ENCODE measurements around the gene PI4KA.

Gene PI4KA

DNA sequence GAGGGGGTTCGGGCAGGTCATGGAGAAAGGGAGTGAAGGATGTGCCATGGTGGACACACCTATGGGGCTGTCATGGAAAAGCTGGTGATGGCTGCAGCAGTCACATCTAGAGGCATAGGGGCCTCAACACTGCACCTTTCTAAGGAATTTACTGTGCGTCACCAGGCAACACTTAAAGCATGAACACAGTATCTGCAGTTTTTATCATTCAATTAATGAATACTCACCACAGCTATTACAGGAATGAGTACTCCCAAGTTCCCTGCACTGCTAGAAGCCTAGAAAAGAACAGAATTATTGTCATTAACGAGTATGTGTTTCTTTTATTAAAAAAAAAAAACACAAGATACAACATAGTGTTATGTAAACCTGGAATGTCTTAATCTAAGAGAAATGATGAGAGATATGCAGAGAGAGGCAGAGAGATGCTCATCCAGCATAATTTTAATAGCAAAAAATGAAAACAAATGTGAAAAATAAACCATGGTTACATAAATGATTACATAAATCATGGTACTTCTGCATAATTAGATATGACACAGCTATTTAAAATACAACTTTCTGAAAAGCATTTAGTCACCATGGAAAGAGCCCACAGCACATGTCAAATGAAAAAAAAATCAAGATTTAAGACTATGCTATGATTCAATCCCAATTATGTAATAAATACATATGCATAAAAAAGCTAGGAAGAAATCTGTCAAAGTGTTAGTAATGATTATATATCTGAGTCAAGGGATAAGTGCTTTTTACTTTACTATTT is 65.5 kb downstream of the PI4KA start:
- DNase-seq (ENCODE audit: low read depth): no peak

DNA sequence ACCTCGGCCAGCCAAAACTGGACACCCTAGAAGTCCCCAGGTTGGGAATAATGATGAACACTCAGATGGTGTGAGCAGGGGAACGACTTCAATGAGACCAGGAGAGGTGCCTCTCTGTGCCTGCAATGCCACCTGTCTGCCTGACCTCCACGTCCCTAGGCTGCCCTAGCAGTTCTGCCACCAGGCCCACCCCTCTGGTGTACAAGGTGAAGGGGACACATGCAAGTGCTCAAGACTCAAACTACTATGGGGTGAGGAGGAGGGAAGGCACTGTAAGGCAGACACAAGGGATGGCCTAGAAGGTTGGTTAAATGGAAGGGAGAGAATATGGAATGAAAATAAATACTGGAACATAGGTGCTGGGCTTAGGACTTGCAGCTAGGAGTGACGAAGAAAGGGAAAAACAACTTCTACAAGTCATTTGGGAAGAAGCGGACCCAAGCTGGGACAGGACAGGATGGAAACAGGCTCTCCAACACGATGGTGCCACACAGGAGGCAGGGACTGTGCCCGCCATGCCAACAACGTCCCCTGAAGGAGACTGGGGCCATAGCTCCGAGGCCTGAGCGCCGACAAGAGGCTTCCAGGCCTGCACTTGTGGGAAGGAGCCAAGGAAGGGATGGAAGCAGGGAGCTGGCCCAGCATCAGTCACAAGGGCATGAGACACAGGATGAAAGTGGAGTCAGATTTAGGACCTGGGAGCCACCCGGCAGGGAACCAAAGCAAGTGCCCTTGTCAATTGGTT is 66.2 kb downstream of the PI4KA start:
- DNase-seq (ENCODE audit: low read depth): no peak

DNA sequence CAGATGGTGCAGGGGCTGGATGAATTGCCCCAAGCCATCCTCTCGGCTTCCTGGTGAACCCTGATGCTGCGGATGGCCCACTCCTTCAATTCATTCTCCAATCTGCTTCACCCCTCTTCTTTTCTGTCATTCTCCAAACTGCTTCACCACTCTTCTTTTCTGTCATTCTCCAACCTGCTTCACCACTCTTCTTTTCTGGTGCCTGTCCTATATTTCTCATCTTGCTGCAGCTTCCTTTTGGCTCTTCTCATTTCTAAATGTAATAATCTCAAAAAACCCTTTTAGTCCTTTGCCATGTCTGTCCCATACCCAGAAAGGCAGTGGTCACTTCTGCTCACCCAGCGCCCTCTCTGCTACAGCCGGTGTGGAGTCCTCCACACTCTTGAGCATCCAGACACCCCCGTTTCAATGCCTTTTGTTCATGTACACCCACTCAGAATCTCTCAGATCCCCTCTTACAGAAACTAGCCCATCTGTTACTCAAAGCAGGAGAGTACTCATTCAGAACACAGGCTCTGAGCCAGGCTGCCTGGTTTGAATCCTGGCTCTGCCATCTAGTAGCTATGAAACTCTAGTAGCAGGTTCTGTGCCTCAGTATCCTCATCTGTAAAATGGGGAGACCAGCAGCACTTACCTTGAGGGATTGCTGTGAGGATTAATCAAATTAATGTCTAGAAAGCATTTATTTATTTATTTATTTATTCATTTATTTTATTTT is 69.8 kb downstream of the PI4KA start:
- DNase-seq (ENCODE audit: low read depth): no peak

DNA sequence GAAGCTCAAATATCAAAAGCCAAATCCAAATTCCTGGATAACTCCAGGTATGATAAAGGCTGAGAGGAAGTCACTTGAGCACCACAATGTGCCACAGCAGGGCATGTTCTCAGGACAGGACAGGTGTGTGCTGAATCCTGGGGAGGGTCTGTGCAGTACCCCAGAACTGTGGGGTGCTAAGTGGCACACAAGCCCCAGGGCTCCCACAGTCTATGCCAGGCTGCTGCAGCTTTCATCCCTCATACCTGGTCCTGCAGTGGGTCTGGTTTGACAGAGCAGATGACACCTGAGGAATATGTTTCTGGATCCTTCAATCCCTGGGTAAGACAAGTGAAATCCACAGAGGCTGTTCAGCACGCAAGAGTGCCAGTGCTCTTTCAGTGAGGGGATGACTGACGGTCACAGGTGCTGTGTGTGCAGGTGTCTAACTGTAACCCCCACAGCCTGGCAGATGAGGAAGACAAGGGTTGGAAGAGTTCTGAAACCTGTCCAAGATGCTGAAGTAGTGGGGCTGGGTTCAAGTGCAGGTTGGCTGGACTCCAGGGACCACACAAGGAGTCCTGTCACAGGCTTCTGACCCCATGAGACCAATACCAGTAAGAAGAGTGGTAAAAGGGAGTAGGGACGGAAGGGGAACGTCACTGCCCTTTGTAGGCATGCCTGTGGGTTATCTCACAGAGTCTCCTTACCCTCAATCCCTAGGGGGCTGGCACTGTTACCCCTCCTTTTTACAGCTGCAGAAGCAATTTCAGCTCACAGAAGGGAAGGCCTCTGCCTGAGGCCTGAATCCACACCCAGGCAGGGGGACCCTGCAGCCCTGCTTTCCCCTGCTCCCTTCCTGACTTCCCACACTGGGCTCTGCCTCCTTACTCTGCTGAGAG is 70.6 kb downstream of the PI4KA start:
- no peak for DNase-seq (ENCODE audit: low read depth)

DNA sequence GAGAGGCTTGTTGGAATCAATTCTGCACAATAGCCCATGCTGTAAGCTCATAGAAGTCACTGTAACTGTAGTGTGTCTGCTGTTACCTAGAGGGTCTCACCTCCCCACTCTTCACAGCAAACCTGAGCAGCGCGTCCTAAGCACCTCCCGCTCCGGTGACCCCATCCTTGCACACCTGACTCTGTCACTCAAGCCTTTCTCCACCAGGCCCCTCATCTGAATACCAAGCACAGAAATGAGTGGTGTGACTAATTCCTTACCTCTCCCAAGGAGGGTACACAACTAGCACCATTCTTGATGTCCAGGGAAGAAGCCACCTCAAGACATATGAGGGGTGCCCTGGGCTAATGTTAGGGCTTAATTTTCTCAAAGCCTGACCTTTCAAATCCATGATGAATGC is 71.4 kb downstream of the PI4KA start:
- DNase-seq (ENCODE audit: low read depth): no peak

DNA sequence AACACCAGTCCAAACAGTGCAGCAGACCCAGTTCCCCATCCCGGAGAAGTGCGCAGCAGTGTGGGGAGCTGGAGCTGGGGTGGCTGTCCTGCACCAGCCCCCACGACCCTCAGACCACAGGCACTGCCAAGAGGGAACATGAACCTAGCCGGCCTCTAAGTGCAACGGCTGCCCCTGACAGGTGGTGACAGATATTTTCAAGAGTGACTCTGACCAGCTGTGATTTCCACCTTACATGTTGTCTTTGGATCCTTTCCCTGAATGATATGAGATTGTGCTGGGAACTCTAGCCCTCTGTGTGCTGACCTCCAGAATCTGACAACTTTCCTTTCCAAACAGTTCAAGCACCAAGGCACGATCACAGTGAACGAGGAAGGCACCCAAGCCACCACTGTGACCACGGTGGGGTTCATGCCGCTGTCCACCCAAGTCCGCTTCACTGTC is 72.1 kb downstream of the PI4KA start:
- DNase-seq (ENCODE audit: low read depth): no peak

DNA sequence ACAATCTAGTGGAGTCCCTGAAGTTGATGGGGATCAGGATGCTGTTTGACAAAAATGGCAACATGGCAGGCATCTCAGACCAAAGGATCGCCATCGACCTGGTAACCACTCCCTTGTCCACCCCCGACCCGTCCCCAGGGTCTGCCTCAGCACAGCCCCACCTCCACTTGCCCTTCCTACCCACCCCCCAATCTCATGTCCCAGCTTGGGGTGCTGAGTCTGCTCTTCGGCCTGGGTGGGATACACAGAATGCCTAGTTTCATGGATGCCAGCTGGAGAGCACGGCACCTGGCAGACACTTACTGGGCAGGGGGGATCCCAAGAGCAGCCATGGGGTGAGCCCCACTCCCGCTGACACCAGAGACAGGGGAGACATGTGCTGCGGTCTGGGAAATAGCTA is 72.6 kb downstream of the PI4KA start:
- DNase-seq (ENCODE audit: low read depth): no peak

DNA sequence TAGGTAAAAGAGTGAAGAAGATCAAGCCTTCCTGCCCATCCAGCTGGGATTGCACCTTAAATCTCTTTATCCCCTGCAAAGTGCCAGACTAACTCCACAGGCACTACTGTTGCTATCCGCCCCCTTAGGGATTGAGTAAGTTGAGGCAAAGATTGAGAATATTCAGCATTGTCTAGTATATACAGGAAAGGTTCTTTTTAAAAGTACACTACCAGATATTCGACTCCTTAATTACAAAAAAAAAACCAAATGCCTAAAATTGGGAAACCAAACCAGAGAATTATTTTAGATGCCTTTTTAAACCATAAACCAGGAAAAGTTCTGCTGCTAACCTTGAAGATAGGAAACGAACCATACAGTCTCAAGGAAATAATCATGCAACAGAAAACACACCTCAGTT is 73.2 kb downstream of the PI4KA start:
- no peak for DNase-seq (ENCODE audit: low read depth)

DNA sequence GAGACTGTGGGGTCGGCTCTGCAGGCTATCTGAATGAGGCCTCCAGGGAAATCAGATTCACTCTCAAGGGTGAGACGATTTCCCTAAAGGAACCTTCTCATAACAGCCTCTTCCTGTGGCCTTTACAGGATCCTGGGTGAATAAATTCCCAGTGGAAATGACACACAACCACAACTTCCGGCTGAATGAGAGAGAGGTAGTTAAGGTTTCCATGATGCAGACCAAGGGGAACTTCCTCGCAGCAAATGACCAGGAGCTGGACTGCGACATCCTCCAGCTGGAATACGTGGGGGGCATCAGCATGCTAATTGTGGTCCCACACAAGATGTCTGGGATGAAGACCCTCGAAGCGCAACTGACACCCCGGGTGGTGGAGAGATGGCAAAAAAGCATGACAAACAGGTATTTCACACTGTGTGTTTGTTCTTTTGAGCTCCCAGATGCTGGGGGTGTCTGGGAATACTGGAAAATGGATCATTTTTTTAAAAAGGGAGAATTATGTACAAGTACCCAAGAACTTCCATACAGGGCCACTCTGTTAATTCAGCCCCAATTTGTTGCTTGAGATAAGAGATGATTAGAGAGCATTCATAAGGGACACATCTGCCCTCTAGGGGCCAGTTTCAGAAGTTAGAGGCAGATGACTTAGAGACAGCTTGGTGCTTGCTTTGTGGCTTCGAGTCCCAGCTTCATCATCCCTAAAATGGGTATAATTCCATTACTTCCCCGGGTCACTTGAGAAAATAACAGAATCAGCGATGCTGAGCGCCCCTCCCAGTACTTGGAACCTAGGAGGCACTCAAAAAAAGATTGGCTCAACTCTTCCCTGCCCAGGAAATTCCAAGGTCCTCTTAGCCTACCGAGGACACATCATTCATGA is 74.5 kb downstream of the PI4KA start:
- peak; percentile 52 for DNase-seq (ENCODE audit: low read depth)

DNA sequence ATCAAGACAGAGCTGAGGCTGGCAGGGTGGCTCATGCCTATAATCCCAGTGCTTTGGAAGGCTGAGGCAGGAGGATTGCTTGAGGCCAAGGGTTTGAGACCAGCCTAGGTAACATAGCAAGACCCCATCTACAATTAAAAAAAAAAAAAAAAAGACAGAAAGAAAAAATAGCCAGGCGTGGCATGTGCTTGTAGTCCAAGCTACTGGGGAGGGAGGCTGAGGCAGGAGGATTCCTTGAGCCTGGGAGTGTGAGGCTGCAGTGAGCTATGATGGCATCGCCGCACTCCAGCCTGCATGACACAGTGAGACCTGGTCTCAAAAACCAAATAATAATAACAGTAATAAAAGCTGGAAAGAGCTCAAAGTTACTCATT is 75.3 kb downstream of the PI4KA start:
- DNase-seq (ENCODE audit: low read depth): no peak

DNA sequence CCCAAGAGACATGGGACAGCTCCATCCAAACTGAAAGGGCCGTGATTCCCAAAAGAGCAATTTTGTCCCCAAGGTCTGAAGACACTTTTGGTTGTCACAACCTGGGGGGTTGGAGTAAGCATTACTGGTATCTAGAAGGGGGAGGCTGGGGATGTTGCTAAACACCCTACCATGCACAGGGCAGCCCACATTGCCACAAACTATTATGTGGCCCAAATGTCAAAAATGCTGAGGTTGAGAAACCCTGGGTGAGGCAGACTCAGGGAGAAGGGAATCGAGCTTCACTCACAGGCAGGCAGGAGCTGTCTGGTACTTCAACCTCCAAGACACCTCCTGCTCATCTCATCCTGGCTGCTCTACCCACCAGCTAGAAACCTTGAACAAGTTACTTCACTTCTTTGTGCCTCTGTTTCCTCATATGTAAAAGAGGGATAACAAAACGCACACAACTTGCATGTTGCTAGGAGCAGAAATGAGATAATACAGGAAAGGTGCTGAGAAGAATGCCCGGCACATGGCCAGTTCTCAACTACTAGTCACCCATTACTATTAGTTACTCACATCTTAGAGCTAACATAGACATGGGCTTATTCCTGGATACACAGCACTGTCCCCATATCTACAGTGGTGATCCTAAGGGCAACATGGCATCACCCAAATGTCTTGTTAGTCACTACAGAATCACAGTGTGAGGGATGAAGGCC is 75.9 kb downstream of the PI4KA start:
- no peak for DNase-seq (ENCODE audit: low read depth)

DNA sequence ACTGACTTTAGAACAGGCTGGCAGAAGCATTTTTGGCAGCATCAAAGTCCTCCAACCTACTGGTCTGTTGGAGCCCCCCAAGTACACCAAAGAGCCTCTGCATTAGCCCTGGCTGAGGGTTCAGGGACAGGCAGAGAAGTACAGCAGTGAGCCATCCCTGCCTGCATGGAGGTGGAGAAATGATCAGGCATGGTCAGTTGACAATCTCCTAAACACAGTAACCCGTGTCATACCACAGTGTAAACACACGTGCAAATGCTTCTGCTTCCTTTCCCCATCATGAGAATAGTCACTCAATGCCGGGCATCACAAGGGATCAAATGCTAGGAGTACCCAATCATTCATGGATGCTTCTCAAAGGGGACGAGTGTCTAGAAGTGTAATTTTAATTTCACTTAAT is 76.5 kb downstream of the PI4KA start:
- DNase-seq (ENCODE audit: low read depth): no peak

DNA sequence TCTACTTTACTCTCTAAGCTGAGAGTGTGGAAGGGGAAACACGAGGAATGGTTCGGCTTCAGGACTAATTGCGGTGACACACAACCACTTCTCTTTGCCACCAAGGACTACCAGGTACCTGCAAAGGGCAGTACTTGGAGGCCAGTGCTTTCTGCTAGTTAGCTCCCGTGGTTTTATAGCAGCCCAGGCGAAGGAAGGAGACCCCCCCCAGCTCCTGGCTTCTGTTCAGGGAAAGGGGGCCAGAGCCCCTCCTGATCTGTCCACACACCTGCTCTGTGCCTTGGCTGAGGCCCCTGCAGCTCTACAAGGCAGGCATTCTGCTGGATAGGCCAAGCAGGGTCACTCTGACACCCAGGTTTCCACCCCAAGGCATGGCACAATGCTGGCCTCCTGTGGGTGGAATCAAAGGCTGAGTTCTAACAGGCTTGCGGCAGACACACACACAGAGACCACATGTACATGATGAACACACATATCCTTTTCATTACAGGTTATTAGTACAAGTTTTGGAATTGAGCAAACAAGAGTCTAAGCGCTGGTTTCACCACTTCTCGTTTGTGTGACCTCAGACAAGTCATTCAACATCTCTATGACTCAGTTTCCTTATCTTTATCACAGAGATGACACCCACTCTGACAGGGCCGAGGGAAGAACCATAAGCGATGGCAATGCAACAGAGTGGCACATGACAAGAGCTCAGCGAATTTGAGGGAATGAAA is 77.2 kb downstream of the PI4KA start:
- DNase-seq (ENCODE audit: low read depth): no peak

DNA sequence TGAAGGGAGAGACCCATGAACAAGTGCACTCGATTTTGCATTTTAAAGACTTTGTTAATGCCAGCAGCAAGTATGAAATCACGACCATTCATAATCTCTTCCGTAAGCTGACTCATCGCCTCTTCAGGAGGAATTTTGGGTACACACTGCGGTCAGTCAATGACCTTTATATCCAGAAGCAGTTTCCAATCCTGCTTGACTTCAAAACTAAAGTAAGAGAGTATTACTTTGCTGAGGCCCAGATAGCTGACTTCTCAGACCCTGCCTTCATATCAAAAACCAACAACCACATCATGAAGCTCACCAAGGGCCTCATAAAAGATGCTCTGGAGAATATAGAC is 78.8 kb downstream of the PI4KA start:
- DNase-seq (ENCODE audit: low read depth): no peak

DNA sequence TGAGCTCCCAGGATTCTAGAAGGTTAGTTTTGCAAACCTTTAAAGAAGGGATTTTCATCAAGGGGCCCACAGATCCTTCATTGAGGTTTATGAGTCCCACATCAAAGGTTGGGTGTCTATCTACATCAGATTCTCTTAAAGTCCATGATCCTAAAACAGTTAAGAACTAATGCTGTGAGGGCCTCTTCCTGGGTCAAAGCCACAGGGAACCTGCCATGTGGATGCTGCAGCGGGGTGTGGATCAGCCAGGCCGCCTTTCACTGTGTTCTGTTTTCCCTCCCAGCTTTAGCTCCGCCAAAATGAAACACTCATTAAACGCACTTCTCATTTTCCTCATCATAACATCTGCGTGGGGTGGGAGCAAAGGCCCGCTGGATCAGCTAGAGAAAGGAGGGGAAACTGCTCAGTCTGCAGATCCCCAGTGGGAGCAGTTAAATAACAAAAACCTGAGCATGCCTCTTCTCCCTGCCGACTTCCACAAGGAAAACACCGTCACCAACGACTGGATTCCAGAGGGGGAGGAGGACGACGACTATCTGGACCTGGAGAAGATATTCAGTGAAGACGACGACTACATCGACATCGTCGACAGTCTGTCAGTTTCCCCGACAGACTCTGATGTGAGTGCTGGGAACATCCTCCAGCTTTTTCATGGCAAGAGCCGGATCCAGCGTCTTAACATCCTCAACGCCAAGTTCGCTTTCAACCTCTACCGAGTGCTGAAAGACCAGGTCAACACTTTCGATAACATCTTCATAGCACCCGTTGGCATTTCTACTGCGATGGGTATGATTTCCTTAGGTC is 79.4 kb downstream of the PI4KA start:
- DNase-seq (ENCODE audit: low read depth): no peak

DNA sequence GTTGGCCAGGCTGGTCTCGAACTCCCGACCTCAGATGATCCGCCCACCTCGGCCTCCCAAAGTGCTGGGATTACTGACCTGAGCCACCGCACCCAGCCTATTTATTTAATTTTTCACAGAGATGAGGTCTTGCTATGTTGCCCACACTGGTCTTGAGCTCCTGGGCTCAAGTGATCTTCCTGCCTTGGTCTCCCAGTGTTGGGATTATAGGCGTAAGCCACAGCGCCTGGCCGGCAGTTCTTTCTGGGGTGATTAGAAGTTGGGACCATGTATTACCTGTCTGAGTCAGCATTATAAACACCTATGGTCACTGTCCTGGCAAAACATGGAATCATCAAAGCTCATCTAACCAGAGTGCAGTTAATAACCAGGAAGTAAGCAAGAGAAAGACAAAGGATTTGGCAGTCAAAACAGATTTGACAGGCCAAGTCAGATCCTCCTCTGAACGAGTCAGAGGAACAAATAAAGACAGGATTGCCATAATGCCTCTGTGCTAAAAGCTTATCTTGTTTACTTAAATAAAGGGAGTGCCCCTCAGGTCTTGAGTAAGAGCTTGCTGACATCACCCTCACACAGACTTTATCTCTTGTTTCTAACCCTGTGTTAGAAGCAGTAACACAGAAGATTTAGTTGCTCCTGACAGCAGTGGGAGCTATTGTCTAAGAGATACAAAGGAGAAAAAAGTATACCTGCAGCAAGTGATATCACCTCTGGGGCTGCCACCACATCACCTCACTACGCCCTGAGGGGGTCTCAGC is 81.0 kb downstream of the PI4KA start:
- peak; percentile 72 for DNase-seq (ENCODE audit: low read depth)

DNA sequence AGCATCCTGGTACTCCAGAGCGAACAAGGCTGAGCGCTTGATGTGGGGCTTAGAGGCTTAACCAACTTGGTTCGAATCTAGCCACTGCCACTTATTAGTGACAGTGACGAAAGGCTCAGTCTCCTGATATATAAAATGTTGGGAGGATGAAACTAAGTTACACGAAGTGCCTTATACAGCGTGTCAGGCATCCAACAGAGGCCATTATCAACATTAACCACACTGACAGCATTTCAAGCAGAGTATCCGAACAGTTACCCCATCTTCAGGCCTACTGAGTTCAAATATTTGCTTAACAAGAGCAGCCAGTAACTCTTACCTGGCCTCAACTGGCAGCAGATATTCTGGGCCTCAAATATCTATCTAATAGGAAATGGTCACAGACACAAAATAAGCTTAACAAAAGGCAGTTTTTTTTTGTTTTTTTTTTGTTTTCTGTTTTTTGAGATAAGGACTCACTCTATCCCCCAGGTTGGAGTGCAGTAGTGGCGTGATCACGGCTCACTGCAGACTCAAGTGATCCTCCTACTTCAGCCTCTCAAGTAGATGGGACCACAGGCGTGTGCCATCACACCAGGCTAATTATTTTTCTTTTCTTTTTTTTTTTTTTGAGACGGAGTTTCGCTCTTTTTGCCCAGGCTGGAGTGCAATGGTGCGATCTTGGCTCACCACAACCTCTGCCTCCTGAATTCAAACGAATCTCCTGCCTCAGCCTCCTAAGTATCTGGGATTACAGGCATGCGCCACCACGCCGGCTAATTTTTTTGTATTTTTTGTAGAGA is 81.8 kb downstream of the PI4KA start:
- DNase-seq (ENCODE audit: low read depth): no peak
